MM.1S (cell line): Measurements from ENCODE around the gene EGR2.

Experiments used
- DNase-seq: peaks from one replicate; pipeline ENCODE4 v3.0.0-alpha.2; 2015
- H2AFZ ChIP-seq: fragments of 300-600 bp; sonication (generic); 2 replicates; pipeline ENCODE4 v1.6.0; 2016; ENCODE audit warnings: antibody characterized with exemption, low read length
- H3F3A ChIP-seq: fragments of 300-600 bp; sonication (generic); 2 replicates; pipeline ENCODE4 v1.6.1; 2016; ENCODE audit warnings: mild to moderate bottlenecking, antibody characterized with exemption, low read length, moderate library complexity, mixed read lengths; ENCODE audit not compliant: insufficient read depth
- H3K27ac ChIP-seq: fragments of 300-600 bp; sonication (generic); 2 replicates; pipeline ENCODE4 v1.5.1; 2016; ENCODE audit warnings: mild to moderate bottlenecking, low read length
- H3K27me3 ChIP-seq: fragments of 300-600 bp; sonication (generic); replicated peaks from 2 replicates; pipeline ENCODE4 v1.6.0; 2016; ENCODE audit warnings: low read length; ENCODE audit not compliant: insufficient read depth
- H3K36me3 ChIP-seq: fragments of 300-600 bp; sonication (generic); replicated peaks from 2 replicates; pipeline ENCODE4 v1.6.1; 2016; ENCODE audit warnings: mild to moderate bottlenecking, low read length, mixed read lengths; ENCODE audit not compliant: insufficient read depth
- H3K4me1 ChIP-seq: fragments of 300-600 bp; sonication (generic); 2 replicates; pipeline ENCODE4 v1.6.1; 2016; ENCODE audit warnings: low read length, mixed read lengths
- H3K4me2 ChIP-seq: fragments of 300-600 bp; sonication (generic); 2 replicates; pipeline ENCODE4 v1.6.0; 2016; ENCODE audit warnings: low read depth, low read length
- H3K4me3 ChIP-seq: fragments of 300-600 bp; sonication (generic); 2 replicates; pipeline ENCODE4 v1.5.1; 2016; ENCODE audit warnings: low read length, mixed read lengths
- H3K79me2 ChIP-seq: fragments of 300-600 bp; sonication (generic); 2 replicates; pipeline ENCODE4 v1.6.1; 2016; ENCODE audit warnings: mixed run types, low read length, mixed read lengths
- H3K9ac ChIP-seq: fragments of 300-600 bp; sonication (generic); 2 replicates; pipeline ENCODE4 v1.6.1; 2016; ENCODE audit warnings: low read length, mixed read lengths
- H3K9me2 ChIP-seq: fragments of 300-600 bp; sonication (generic); replicated peaks from 2 replicates; pipeline ENCODE4 v1.6.1; 2016; ENCODE audit warnings: mild to moderate bottlenecking, low read length, mixed read lengths; ENCODE audit not compliant: insufficient read depth
- H3K9me3 ChIP-seq: fragments of 300-600 bp; sonication (generic); replicated peaks from 2 replicates; pipeline ENCODE4 v1.6.1; 2016; ENCODE audit warnings: mild to moderate bottlenecking, low read length, mixed read lengths; ENCODE audit not compliant: insufficient read depth
- H4K20me1 ChIP-seq: fragments of 300-600 bp; sonication (generic); 2 replicates; pipeline ENCODE4 v1.6.1; 2016; ENCODE audit warnings: mild to moderate bottlenecking, low read length, moderate library complexity, mixed read lengths; ENCODE audit not compliant: insufficient read depth
- EZH2 ChIP-seq: fragments of 300-600 bp; sonication (generic); optimal IDR thresholded peaks from 2 replicates; pipeline ENCODE3; 2017; ENCODE audit warnings: low read depth, mild to moderate bottlenecking, antibody characterized with exemption, low read length, mixed read lengths
- EZH2phosphoT487 ChIP-seq: fragments of 300-600 bp; sonication (generic); IDR thresholded peaks from 2 replicates; pipeline ENCODE4 v1.6.1; 2018; ENCODE audit warnings: antibody characterized with exemption, low read length
- TF ChIP-seq, protein P1 (sequence below): fragments of 300-600 bp; sonication (generic); IDR thresholded peaks from 2 replicates; pipeline ENCODE4 v1.5.1; 2016; ENCODE audit warnings: antibody characterized with exemption, low read length, mixed read lengths

The EGR2 gene

DNA sequence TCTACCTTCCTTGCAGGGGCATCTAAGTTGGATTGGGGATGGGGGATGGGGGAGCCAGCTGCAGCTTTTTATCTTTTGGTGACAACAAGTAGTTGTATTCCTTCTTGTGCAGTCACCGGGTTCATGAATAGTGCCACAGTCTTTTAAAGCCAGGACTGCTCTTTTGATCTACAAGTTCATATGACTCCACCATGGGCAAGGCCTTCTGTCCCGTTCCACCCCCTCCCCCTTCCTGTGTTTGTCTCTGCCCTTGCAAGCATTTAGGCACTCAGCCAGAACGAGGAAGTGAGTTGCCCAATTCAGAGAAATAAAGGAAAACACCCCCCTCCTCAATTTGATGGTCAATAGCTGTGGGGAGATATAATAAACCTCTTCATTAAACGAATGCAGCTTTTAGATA lies 44.8 kb upstream of the EGR2 start:
- no peak overlapping the region for H3K4me2 ChIP-seq
- no peak overlapping the region for H3K4me3 ChIP-seq
- no peak for DNase-seq

DNA sequence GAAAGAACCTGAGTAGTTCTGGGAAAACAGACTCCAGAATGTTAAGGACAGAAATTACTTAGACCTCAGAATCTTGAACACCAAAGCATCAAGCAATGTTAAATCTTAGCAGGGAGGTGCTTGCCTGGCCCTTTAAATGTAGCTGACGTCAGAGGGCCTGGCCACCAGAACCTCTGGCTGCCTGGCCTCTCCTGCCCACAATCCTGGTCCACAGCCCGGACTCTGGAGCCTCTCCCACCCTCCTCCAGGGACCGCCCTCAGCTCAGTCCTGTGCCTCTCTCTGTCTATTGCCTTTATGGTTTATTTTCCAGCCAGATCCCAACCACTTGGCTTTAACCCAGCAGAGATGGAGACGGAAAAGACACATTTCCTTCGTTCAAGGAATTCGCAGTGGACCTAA lies 42.2 kb upstream of the EGR2 start:
- Histone ChIP-seq H3K9ac (no peak overlapping the region), H3K27ac (no peak overlapping the region), H3K36me3 (no peaks in the 10 kb centered on the region), H3K9me3 (no peaks in the 10 kb centered on the region), H3F3A (no peaks in the 10 kb centered on the region), H3K79me2 (no peaks in the 10 kb centered on the region), H2AFZ (no peak overlapping the region), H3K4me3 (no peak overlapping the region), H3K4me1 (peaks cover 4% of the 10 kb centered on the region; the same call in 1 of the 2 replicates), H3K27me3 (no peaks in the 10 kb centered on the region), H3K9me2 (no peaks in the 10 kb centered on the region), H3K4me2 (no peak overlapping the region), H4K20me1 (no peaks in the 10 kb centered on the region)
- no peak for DNase-seq
- TF ChIP-seq, protein P1, sequence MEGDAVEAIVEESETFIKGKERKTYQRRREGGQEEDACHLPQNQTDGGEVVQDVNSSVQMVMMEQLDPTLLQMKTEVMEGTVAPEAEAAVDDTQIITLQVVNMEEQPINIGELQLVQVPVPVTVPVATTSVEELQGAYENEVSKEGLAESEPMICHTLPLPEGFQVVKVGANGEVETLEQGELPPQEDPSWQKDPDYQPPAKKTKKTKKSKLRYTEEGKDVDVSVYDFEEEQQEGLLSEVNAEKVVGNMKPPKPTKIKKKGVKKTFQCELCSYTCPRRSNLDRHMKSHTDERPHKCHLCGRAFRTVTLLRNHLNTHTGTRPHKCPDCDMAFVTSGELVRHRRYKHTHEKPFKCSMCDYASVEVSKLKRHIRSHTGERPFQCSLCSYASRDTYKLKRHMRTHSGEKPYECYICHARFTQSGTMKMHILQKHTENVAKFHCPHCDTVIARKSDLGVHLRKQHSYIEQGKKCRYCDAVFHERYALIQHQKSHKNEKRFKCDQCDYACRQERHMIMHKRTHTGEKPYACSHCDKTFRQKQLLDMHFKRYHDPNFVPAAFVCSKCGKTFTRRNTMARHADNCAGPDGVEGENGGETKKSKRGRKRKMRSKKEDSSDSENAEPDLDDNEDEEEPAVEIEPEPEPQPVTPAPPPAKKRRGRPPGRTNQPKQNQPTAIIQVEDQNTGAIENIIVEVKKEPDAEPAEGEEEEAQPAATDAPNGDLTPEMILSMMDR, result no peak

More for the DNA sequence above, 44.8 kb upstream of the EGR2 start:
- H3K27ac ChIP-seq, result no peak overlapping the region
- no peaks in the 10 kb centered on the region for H3F3A ChIP-seq
- no peaks in the 10 kb centered on the region for H3K9me2 ChIP-seq
- no peaks in the 10 kb centered on the region for H3K4me1 ChIP-seq
- H2AFZ ChIP-seq, result no peak overlapping the region
- TF ChIP-seq EZH2, result no peak
- TF ChIP-seq, protein P1, result no peak
- no peak for TF ChIP-seq EZH2phosphoT487
- H4K20me1 ChIP-seq, result no peaks in the 10 kb centered on the region
- H3K36me3 ChIP-seq, result no peaks in the 10 kb centered on the region
- no peaks in the 10 kb centered on the region for H3K27me3 ChIP-seq
- no peaks in the 10 kb centered on the region for H3K9me3 ChIP-seq
- H3K9ac ChIP-seq, result no peak overlapping the region
- no peaks in the 10 kb centered on the region for H3K79me2 ChIP-seq

DNA sequence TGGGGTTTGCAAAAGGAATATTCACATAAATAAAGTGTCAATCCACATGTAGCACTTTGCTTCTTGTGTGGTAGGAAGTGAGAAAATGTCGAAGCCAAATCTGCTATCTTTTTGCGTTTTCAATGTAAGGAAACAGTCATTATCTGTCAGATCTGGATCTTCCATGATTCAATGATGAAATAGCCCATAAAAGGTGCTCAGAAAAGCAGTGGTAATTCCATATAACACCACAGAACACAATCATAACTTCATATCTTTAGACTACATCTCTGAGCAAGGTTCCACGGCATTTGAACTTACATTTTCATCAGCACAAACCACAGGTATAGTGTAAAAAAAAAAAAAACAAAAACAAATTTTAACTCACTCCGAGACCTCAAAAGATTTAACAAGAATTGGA lies 39.9 kb upstream of the EGR2 start:
- peaks cover 16% of the 10 kb centered on the region for H3K4me1 ChIP-seq
- no peak overlapping the region for H2AFZ ChIP-seq
- H3K4me3 ChIP-seq, result no peak overlapping the region
- no peak overlapping the region for H3K4me2 ChIP-seq
- no peak overlapping the region for H3K27ac ChIP-seq
- H3F3A ChIP-seq, result no peaks in the 10 kb centered on the region
- no peaks in the 10 kb centered on the region for H4K20me1 ChIP-seq
- TF ChIP-seq, protein P1, result no peak
- TF ChIP-seq EZH2phosphoT487 (no peak), EZH2 (no peak)
- H3K27me3 ChIP-seq, result no peaks in the 10 kb centered on the region
- no peak for DNase-seq
- no peaks in the 10 kb centered on the region for H3K9me3 ChIP-seq
- no peak overlapping the region for H3K9ac ChIP-seq
- H3K79me2 ChIP-seq, result no peaks in the 10 kb centered on the region
- H3K36me3 ChIP-seq, result no peaks in the 10 kb centered on the region
- no peaks in the 10 kb centered on the region for H3K9me2 ChIP-seq
